A673 (cell line): ENCODE measurements around the gene ERVW-1.

ENCODE experiments used
- CTCF ChIP-seq: fragments of 300-800, 200-600 bp; sonication (generic); conservative IDR thresholded peaks from 2 replicates; pipeline ENCODE4 v1.5.1; 2017; ENCODE audit warnings: low read depth, mild to moderate bottlenecking, antibody characterized with exemption, low read length, moderate library complexity, mixed read lengths
- EZH2 ChIP-seq: fragments of 200-600 bp; sonication (generic); IDR thresholded peaks from 2 replicates; pipeline ENCODE4 v1.6.1; 2017; ENCODE audit warnings: borderline replicate concordance, low read depth, mild to moderate bottlenecking, mixed read lengths, antibody characterized with exemption, low read length; ENCODE audit not compliant: poor library complexity, severe bottlenecking

DNA sequence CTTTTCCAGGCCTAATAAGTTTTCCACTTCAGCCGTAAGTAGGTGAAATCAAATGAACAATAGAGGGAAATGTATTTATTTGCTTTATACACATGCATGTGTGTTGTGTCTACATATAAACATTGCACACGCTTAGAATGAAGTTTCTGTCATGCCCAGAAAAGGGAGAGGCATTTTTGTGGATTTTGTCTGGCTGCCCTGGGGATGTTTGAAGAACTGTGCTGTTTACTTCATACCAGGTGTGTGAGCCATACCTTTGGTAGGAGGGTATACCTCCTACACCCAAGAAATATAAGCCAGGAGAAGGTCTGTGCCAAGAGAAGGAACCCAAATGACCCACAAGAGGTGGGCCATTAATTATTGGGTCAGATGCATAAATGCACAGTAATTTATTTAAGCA is 17.6 kb downstream of the ERVW-1 start:
- TF ChIP-seq CTCF (no peak), EZH2 (no peak)
